HCT116 (cell line): ENCODE data around the gene SPRY4.

Source experiments
- CTCF ChIP-seq, 3 experiments: fragments of 200-600 bp in 1 of 3; sonication (generic) in 1 of 3; IDR thresholded peaks in 2 of 3; conservative IDR thresholded peaks in 1 of 3; 2 replicates each; pipeline ENCODE4 v1.5.1; 2012 to 2017; ENCODE audit warnings: low read depth in 2 of 3, low read length in 2 of 3, antibody characterized with exemption in 1 of 3, borderline replicate concordance in 1 of 3, control low read depth in 1 of 3, mild to moderate bottlenecking in 1 of 3, mixed read lengths in 1 of 3, mixed run types in 1 of 3, moderate library complexity in 1 of 3; ENCODE audit not compliant: insufficient read depth in 1 of 3
- JUND ChIP-seq: IDR thresholded peaks from 2 replicates; pipeline ENCODE4 v1.6.1; 2012
- POLR2A ChIP-seq: IDR thresholded peaks from 2 replicates; pipeline ENCODE4 v1.7.0; 2011; ENCODE audit warnings: borderline replicate concordance; ENCODE audit not compliant: insufficient read depth, insufficient read length; ENCODE audit errors: extremely low read depth
- SP1 ChIP-seq: IDR thresholded peaks from 2 replicates; pipeline ENCODE4 v1.6.1; 2012; ENCODE audit warnings: low read depth

GRCh38 chr5:142289708-142290576, 34.9 kb downstream of the SPRY4 start:
- TF ChIP-seq JUND (no peak), CTCF (IDR thresholded peaks at IDR 0.05 in 2 of 3, conservative IDR thresholded peaks at IDR 0.05 in 1 of 3; ENCODE audit: borderline replicate concordance in 1 of 3, insufficient read depth in 1 of 3, low read depth in 2 of 3, low read length in 2 of 3) (no peak), POLR2A (no peak), SP1 (no peak)
